GM21825 (cell line): ENCODE data around the gene YIF1B.
"Not testable (repeated sequence)": the region's sequence is repeated elsewhere in the genome, so short reads cannot be mapped to it uniquely, and the experiment has no call there.

Source experiments
- ATAC-seq: cut with Tn5 transposase; IDR thresholded peaks from one replicate; pipeline ENCODE4 v1.9.1; 2021; ENCODE audit warnings: mild to moderate bottlenecking, moderate library complexity; ENCODE audit not compliant: unreplicated experiment

YIF1B gene

DNA sequence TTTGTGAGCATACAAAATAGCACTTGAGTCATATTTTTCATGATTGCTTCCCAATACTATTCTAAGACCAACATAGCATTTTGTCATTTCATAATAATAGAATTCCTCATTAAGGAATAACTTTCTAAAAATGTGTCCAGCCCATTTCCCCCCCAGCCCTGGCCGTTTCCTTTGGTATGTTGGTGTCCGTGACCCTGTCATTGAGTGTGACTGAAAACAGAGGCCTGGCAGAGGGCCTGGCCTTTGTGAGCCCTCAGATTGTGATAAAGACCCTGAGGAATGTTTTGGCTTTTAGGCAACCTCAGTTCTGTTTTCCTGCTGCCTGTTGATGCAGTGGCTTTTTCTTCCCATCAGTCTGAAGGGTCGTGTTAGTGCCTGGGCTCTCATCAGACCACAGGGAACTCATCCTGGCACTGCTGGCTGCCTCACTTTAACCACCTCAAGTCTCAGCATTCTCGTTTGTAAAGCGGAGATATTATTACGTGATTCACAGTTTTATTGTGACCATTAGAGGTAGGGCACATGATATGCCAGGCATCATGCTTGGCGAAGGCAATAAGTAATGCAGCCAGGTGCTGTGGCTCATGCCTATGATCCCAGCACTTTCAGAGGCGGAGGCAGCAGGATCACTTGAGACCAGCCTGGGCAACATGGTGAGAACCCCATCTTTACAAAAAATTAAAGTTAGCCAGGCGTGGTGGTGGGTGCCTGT is 37.6 kb downstream of the YIF1B start:
- no peak for ATAC-seq

DNA sequence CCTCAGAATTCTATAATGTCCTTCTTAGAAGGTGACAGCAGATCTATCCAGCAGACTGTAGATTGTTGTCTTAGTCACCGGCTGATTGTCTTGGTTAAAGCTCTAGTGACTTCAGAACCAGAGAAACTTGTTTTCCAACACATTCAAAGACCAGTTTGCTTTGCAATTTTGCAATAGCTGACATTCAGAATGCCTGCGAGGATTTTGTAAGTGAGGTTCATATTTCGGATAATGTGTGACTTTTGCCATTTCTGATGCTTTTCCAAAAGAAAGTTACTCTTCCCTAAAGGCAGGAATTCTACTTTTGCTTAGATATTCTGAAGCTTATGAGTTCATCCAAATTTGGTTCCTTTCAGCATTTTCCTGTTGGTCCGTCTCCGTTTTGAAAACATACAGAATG is 38.2 kb downstream of the YIF1B start:
- no peak for ATAC-seq

- no peak for ATAC-seq
These were observed 38.7 kb downstream of the YIF1B start for GRCh38 chr19:38276942-38277517.

- no peak for ATAC-seq
These were observed 41.0 kb downstream of the YIF1B start for GRCh38 chr19:38274739-38275138.

DNA sequence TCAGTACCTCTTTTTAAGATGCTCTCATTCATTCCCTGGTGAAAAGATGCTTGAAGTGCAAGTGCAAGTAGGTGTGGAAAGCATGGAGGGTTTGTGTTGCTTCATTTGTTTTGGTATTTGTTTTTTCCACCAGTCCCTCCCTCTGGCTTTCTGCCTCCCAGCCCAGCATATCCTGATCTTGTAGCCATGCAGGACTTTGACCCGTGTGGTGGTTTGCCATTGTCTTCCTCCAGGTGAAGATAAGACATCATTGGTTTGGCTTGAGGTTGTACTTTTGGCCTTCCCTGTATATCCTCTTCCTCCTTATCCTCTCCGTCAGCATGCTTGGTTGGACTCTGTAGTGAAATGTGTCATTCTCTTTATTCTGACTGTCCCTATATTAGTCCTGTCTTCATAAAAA is 42.2 kb downstream of the YIF1B start:
- no peak for ATAC-seq

DNA sequence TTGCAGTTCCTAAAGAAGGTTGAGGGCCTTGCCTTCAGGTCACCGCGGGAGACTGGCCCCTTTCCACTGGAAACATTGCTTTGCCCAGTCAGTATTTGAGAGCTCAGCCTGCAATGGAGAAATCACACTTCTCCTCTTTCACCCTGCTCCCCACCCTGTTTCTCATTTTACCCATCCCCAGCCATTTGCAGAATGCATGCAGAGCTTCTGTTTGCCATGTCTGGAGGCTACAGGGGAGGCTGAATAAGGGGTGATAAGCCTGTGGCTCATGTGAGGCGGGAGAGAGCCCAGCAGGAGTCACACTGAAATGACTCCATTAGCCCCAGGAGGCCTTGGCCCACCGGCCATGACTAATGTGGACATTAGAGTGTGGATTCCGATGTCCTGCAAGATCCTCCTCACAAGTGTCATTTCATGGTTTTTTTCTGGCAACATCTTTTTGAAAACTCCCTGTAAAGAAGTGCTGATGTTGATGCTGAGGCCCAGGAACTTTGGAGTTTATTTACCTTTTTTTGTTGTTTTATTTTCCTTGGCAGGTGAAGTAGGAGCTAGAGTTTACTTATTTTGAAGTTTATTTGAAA is 45.1 kb downstream of the YIF1B start:
- ATAC-seq = no peak

- no peak for ATAC-seq
These were observed 47.2 kb downstream of the YIF1B start for GRCh38 chr19:38268539-38268938.

GRCh38 chr19:38267761-38268483 is 47.8 kb downstream of the YIF1B start:
- no peak for ATAC-seq

DNA sequence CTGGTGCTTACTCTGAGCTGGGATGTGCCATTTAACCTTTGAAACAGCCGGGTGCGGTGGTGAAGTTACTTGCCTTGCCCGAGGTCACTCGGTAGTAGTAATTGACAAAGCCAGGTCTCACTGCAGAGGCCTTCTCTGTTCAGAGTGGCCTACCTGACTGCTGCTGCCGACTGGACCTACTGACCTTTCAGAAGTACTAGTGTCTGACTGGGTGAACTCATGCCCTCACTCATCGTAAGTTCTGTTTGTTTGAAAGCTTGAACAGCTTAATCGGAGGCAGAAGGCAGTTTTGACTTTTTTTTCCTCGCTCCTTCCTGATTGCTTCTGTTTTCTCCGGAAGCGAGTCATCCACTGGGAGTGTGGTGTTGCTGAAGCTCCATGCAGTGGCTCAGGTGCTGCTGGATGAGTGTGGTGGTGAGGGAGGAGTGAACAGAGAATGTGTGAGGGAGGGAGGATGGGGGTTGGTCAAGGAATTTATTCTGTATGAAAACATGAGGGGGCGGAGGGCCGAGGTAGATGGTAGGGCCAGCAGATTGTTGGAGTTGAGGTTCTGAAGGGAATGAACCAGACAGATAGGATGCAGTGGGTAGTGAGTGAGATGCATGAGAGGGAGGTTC is 48.7 kb downstream of the YIF1B start:
- ATAC-seq = no peak

GRCh38 chr19:38265921-38266429 is 49.8 kb downstream of the YIF1B start:
- no peak for ATAC-seq

DNA sequence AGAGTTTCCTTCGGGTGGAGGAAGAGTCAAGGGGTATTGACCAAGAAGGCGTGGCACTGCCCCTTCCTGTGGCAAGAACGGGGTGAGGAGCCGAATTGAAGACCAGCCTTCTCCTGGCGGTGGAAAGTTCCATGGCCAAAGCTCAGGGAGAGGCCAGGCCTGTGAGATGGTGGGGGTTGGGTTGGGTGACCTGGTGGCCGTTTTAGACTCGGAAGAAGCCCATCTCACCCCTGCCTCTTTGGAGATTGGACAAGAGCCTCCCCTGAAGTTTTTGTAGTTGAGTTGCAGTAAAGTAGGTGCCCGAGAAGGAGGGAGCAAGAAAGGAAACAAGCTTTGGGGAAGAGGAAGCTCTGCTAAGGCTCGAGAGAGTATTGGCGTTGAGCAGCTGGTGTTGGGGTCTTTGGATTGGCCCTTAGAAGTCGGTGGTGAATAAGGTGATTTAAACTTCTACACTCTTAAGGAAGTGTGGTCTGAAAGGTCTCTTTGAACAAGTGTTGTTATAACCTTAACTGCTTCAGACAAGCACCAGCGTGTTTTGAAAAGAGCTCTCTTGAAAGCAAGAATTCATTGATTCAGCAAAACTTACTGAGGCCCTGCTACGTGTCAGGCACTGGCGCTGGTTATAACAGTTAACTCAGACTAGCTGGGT is 50.4 kb downstream of the YIF1B start:
- no peak for ATAC-seq

DNA sequence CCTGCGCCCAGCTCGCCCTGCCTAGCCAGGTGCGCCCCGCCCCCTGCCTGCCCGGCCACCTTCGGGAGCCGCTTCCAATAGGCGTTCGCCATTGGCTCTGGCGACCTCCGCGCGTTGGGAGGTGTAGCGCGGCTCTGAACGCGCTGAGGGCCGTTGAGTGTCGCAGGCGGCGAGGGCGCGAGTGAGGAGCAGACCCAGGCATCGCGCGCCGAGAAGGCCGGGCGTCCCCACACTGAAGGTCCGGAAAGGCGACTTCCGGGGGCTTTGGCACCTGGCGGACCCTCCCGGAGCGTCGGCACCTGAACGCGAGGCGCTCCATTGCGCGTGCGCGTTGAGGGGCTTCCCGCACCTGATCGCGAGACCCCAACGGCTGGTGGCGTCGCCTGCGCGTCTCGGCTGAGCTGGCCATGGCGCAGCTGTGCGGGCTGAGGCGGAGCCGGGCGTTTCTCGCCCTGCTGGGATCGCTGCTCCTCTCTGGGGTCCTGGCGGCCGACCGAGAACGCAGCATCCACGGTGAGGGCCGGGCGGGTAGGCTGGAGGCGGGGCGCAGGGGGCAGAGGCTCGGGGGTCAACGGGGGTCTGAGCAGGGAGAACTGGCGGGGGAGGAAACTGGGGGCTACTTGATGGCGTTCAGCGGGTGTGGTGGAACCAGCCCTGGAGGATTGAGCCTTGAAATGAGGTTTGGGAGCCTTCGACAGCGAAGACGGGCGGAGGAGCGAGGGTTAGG is 51.1 kb downstream of the YIF1B start, which contains the start of gene SPINT2:
Gene SPINT2, plus strand, starts transcription at position 88 of the 727 bp plus-strand sequence. Its CDS starts 320 bp downstream, at position 408.
- no peak for ATAC-seq

GRCh38 chr19:38263689-38264485 is 51.9 kb downstream of the YIF1B start:
- ATAC-seq = no peak

DNA sequence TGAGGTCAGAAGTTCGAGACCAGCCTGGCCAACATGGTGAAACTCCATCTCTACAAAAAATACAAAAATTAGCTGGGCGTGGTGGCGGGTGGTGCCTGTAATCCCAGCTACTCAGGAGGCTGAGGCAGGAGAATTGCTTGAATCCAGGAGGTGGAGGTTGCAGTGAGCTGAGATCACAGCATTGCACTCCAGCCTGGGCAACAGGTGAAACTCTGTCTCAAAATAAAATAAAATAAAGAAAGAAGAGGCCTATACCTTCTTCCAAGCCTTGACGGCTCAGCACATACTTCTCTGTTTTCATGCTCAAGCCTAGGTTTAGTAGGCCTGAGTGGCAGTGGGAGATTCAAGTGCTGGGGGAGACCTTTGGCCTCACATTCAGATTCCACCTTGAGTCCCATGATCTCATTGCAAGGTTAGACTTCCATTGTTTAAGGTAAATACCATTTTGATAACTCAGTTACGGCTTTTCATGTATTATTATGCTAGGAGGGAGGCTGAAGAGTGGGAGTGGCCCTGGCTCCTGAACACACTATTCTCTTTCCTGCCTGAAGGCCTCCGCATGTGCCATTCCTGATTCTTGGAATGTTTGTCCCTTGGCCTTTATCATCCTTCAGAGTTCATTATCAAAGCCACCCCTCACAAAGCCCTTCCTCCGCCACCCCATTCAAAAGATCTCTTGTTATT is 53.0 kb downstream of the YIF1B start:
- ATAC-seq = no peak

GRCh38 chr19:38261942-38262341 is 53.8 kb downstream of the YIF1B start:
- not testable (repeated sequence) for ATAC-seq

- no peak for ATAC-seq
These were observed 60.2 kb downstream of the YIF1B start for GRCh38 chr19:38255383-38256014.

DNA sequence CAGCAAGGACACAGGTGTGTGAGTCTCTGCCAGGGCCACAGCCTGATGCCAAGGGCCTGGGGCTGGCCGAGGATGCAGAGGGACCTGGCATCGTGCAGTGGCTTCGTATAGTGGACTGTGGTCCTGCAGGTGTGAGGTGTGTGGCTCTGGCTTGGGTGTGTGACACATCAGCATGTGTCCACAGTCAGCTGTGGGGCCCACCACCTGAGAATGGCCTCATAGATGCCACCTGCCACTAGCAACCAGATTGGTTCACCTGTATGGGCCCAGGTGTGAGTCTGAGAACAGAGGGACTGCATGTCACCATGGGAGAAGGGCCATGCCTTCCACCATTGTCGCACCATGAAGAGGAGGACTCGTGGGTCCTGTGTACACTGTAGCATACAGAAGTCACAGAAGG is 62.0 kb downstream of the YIF1B start:
- ATAC-seq = no peak
